ENCODE results near the gene NHEJ1.

DNA sequence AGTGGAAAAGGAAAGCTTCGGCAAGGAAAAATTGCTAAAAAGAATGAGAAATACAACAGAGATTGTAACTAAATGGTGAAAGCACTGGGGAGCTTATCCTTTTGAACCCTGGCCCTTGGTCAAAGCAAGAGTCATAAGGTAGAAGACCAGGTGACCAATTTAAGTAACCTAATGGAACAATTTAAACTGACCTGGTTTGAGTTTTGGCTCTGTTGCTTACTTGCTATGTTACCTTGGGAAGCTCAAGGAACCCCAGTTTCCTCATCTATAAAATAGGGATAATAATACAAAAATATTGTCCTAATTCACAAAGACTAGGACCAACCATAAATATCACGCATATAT is 48.6 kb downstream of the NHEJ1 start:
- TF ChIP-seq CTCF (IDR thresholded peaks at IDR 0.05 in 2 of 3, conservative IDR thresholded peaks at IDR 0.05 in 1 of 3; ENCODE audit: insufficient read depth in 2 of 3, low read depth in 1 of 3, low read length in 3 of 3) (no peak), ELF1 (tag; IDR thresholded peaks at IDR 0.05) (no peak), RB1 (IDR thresholded peaks at IDR 0.05; ENCODE audit: low read depth) (no peak), CCAR2 (IDR thresholded peaks at IDR 0.05; ENCODE audit: low read depth, low read length) (no peak), PRDM10 (IDR thresholded peaks at IDR 0.05; ENCODE audit: partially characterized antibody) (no peak), COPS2 (conservative IDR thresholded peaks at IDR 0.05) (no peak), ZNF3 (CRISPR knock-in tag; IDR thresholded peaks at IDR 0.05) (no peak), ZZZ3 (IDR thresholded peaks at IDR 0.05) (no peak), MLX (CRISPR knock-in tag; conservative IDR thresholded peaks at IDR 0.05) (no peak)

Measured in K562 (cell line).